Esophagus (tissue), 2 donors: ENCODE measurements around the gene SPRYD7. TPM values are rescaled to one million over a fixed set of nuclear protein-coding genes. Genes with fewer than 3 reads are reported as not detected.
A peak's percentile ranks its signal among the peaks of the same experiment; 100 is the strongest.

ENCODE experiments used
- H3K27ac ChIP-seq, 2 donors: one replicate each; pipeline ENCODE4 v1.5.1; 2013; ENCODE audit warnings: low read depth in 2 of 2, mild to moderate bottlenecking in 2 of 2, inconsistent platforms in 1 of 2, low read length in 1 of 2, moderate library complexity in 1 of 2
- H3K27me3 ChIP-seq, 2 donors: one replicate each; pipeline ENCODE4 v1.6.1; 2013; ENCODE audit warnings: low read length in 2 of 2, control low read depth in 1 of 2, mild to moderate bottlenecking in 1 of 2; ENCODE audit not compliant: insufficient read depth in 2 of 2, control insufficient read depth in 1 of 2
- H3K36me3 ChIP-seq, 2 donors: one replicate each; pipeline ENCODE4 v1.6.1; 2013; ENCODE audit warnings: low read length in 1 of 2; ENCODE audit not compliant: control insufficient read depth in 2 of 2, insufficient read depth in 2 of 2
- H3K4me1 ChIP-seq, 2 donors: one replicate each; pipeline ENCODE4 v1.6.1; 2013; ENCODE audit warnings: low read length in 1 of 2; ENCODE audit not compliant: control insufficient read depth in 2 of 2, insufficient read depth in 2 of 2
- H3K4me3 ChIP-seq, 2 donors: one replicate each; pipeline ENCODE4 v1.5.1; 2013; ENCODE audit warnings: low read length in 2 of 2, mild to moderate bottlenecking in 2 of 2, low read depth in 1 of 2, moderate library complexity in 1 of 2
- H3K9me3 ChIP-seq, 2 donors: one replicate each; pipeline ENCODE4 v1.6.1; 2013; ENCODE audit warnings: mild to moderate bottlenecking in 2 of 2, low read depth in 1 of 2, low read length in 1 of 2, moderate library complexity in 1 of 2; ENCODE audit not compliant: control insufficient read depth in 2 of 2, insufficient read depth in 1 of 2
- WGBS, 2 donors: extraction: QIAGEN DNeasy Blood & Tissue Kit; methylation state at CpG; one replicate each; pipeline ENCODE4 v1.1.7; 2013; 5-methylcytosine and 5-hydroxymethylcytosine counted together
- polyA plus RNA-seq, 2 donors: library from polyadenylated mRNA; stranded (reverse); fragments of 200-250 nt; gene quantifications; one replicate each; pipeline ENCODE4 v1.2.3, GENCODE V29; 2013
- donor health status: healthy with polysubstance abuse.
- donor health status: Bipolar disorder and iron deficiency.

SPRYD7 gene, protein sequence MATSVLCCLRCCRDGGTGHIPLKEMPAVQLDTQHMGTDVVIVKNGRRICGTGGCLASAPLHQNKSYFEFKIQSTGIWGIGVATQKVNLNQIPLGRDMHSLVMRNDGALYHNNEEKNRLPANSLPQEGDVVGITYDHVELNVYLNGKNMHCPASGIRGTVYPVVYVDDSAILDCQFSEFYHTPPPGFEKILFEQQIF
- 1 to 10 TPM; 7.0 to 8.2 TPM for polyA plus RNA-seq

DNA sequence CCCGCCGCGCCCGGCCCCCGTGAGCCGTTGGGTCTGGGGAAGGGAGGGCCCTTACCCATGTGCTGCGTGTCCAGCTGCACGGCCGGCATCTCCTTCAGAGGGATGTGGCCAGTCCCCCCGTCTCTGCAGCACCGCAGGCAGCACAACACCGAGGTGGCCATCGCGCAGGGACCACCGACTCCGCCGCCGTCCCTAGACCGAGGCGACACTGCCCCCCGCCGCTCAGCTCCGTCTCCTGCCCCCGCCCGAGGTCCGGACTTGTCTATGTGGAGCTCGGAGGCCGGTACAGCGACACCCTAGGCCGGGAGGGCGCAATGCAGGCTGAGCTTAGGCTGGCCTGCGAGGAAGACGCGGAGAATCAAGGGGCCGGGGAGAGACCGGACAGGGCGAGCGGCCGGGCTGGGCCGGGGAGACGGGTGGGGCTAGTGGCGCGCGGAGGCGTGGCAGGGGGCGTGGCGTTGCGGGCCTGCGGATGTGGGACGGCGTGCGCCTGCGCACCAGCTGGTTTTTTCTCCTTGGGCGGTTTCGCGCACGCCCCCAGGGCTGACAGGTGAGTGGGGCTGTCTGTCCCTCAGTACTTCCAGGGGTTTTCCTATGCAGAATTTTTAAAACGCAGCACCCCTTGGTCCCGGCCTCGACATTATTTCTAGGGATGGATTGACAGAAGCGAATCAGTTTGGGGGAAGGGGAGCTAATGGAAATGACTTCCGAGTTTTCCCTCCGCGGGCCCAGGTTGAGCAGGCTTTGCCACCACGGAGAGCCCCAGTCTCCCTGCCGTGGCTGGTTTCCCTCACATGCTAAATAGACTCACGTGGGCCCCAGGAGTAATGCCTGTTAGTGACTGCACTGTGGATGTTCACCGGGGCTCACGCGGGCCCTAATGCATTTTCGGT lies at the start of gene SPRYD7:
Gene SPRYD7 (minus strand): TSS at position 266 of the 893 bp plus-strand sequence. CDS start 105 bp downstream, at position 161.
- WGBS, 2 donors = 1% methylated on average over 68 to 71 of the region's 71 CpGs
- peak within 1 kb of the TSS; percentile 82 to 91 for H3K27ac ChIP-seq

DNA sequence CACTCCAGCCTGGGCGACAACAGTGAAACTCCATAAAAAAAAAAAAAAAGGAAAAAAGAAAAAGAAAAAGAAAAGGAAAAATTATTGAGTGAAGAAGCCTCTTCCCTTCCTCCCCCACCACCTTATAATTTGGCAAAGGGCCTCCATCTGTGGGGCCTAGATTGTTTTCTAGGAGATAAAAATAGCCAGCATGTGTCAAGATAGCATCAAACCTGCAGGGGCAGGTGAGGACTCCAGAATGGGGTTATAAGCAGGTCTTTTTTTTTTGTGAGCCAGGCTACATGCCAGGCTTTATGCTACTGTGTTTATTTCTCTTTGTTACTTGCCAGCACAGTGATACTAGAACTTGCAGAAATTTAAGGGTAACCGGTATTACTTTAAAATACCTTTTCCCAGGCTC lies 49.0 kb upstream of the SPRYD7 start:
- H3K4me1 ChIP-seq = no peaks in the 10 kb centered on the region
- no peak overlapping the region for H3K27ac ChIP-seq
- H3K27me3 ChIP-seq = no peaks in the 10 kb centered on the region
- no peak overlapping the region for H3K4me3 ChIP-seq
- H3K9me3 ChIP-seq = no peaks in the 10 kb centered on the region
- H3K36me3 ChIP-seq = no peaks in the 10 kb centered on the region
- WGBS, 2 donors = 72 to 76% methylated on average over 2 of the region's 2 CpGs

More for the DNA sequence above, at the start of gene SPRYD7:
- Histone ChIP-seq H3K27me3 (no peaks in the 10 kb centered on the region), H3K4me3 (peak within 1 kb of the TSS; percentile 79 to 98), H3K9me3 (no peaks in the 10 kb centered on the region), H3K36me3 (no peaks in the 10 kb centered on the region), H3K4me1 (no peaks in the 10 kb centered on the region)

DNA sequence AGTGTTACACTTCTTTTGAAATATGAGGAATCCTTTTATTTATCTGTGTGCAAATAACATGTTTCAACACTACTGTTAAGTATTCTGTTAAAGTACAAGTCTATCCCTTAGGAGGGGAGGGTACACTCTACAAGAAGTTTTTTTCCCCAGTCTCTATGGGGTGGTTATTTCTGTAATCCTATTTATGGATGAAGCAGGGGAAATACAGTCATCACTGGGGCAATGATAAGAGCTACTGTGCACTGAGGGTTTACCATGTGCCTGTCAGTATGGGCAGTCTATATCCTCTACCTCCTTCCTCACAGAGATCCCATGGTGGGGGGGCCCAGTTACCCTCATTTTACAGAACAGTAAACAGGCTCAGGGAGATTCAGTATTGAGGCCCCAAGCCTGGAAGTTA lies 44.1 kb upstream of the SPRYD7 start:
- Histone ChIP-seq H3K4me1 (peaks cover 0 to 5% of the 10 kb centered on the region in 2 donors), H3K27me3 (no peaks in the 10 kb centered on the region), H3K9me3 (no peaks in the 10 kb centered on the region), H3K4me3 (no peak overlapping the region), H3K27ac (no peak overlapping the region), H3K36me3 (no peaks in the 10 kb centered on the region)

DNA sequence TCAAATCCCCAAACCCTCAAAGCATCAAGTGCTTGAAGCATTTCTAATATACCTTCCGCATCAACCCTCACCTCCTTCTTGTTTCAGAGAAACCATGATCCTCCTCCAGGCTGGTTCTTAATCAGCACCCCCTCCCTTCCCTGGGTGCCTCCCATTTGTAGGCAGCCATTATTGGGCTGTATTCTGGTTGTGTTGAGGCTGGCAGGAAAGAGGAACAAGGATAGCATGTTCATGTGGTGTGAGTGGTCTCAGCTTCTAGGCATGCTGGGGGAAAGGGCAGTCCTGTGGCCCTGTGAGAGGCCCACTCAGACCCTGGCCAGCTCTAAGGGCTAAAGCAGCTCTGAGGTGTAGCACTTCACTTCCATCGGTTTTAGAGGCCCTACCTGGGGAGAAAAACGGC lies 41.9 kb upstream of the SPRYD7 start:
- no peaks in the 10 kb centered on the region for H3K36me3 ChIP-seq
- H3K27ac ChIP-seq = no peak overlapping the region
- WGBS, 2 donors = 78 to 90% methylated on average over 3 of the region's 3 CpGs
- H3K4me3 ChIP-seq = no peak overlapping the region
- no peaks in the 10 kb centered on the region for H3K27me3 ChIP-seq
- H3K4me1 ChIP-seq = peaks cover 0 to 5% of the 10 kb centered on the region in 2 donors
- H3K9me3 ChIP-seq = no peaks in the 10 kb centered on the region

DNA sequence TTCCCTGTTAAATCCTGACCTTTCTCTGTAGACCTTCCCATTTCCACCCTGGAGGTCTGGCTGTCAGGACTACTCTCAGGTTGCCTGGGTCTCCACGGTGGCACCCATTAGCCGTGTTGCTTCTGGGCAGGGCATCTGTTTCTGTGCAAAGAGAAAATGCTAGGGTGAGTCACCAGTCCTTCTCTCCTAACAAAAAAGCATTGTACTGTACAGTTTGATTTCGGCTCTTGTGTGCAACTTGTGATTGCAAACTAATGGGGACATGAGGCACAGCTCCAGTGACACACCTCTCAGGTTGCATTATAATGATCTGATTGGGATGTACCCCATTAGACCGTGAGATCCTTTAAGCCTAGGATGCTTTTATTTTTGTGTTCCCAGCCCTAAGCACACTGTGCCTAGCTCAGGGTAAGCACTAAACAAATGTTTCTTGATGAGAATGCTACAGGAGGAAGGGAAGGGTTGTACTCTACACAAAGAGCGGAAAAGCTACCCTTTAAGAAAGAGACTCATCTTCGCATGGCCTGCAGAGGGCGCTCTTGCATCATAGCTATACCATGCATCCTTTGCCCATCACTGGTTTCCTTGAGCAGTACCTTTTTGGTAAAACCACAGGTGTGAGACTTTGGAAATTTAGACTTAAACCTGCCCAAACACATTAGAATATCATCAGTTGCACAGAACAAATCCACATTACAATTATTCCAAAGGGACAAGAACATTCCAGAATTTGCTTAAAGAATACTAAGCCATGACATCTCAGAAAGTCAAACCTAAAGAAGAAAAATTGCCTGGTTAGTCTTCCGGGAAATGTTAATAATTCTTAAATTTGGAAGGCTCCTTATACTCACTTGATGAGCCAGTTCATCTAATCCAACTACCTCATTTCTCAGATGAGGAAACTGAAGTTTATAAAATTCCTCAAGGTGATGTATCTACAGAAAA lies 40.4 kb upstream of the SPRYD7 start:
- no peaks in the 10 kb centered on the region for H3K9me3 ChIP-seq
- 43 to 44% methylated on average over 8 of the region's 8 CpGs for WGBS, 2 donors
- H3K4me1 ChIP-seq = peaks cover 0 to 5% of the 10 kb centered on the region in 2 donors
- H3K36me3 ChIP-seq = no peaks in the 10 kb centered on the region
- H3K27ac ChIP-seq = peak overlapping the region in 1 of 2 donors; percentile 49
- no peaks in the 10 kb centered on the region for H3K27me3 ChIP-seq
- H3K4me3 ChIP-seq = no peak overlapping the region

DNA sequence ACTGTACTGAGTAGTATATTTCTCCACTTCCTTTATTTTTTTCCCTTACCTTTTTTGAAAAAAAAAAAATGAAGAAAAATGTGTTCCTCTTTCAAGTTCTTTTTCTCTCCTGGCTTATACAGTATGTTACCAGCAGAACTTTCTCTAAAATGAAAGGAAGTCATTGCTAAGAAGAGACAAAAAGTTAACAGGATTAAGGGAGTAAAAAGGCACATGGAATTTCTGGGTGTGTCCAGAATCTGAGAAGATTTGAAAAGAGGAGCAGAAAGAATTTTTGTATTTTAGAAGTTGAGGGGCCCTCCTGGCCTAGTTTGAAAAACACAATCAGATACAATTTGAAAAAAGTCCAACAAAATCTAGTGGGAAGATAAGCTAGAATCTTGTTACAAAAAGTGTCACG lies 39.7 kb upstream of the SPRYD7 start:
- H3K4me1 ChIP-seq = peaks cover 0 to 5% of the 10 kb centered on the region in 2 donors

DNA sequence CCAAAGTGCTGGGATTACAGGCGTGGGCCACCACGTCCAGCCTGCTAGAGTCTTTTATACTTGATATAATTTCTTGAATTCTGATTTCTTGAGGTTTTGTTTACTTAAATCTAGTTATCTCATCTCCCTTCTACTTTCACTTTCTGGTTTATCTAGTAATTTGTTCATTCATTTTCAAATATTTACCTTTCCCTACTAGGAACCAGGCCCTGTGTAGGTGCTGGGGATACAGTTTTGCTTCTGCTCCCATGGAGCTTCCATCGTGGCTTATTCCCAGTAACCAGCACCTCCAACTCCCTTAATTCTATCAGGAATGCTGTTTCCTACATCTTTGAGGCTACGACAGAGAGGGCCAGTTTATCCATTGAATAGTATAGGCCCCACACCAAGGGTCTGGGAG lies 36.6 kb upstream of the SPRYD7 start:
- Histone ChIP-seq H3K36me3 (no peaks in the 10 kb centered on the region), H3K4me3 (no peak overlapping the region), H3K27ac (no peak overlapping the region), H3K27me3 (no peaks in the 10 kb centered on the region), H3K4me1 (peaks cover 0 to 5% of the 10 kb centered on the region in 2 donors), H3K9me3 (no peaks in the 10 kb centered on the region)
- 70 to 85% methylated on average over 4 of the region's 4 CpGs for whole genome bisulfite sequencing, 2 donors

More for the DNA sequence above, 39.7 kb upstream of the SPRYD7 start:
- Histone ChIP-seq H3K4me3 (no peak overlapping the region), H3K9me3 (no peaks in the 10 kb centered on the region), H3K36me3 (no peaks in the 10 kb centered on the region), H3K27me3 (no peaks in the 10 kb centered on the region), H3K27ac (no peak overlapping the region)
- WGBS, 2 donors = 80 to 86% methylated on average over 1 of the region's 1 CpG

DNA sequence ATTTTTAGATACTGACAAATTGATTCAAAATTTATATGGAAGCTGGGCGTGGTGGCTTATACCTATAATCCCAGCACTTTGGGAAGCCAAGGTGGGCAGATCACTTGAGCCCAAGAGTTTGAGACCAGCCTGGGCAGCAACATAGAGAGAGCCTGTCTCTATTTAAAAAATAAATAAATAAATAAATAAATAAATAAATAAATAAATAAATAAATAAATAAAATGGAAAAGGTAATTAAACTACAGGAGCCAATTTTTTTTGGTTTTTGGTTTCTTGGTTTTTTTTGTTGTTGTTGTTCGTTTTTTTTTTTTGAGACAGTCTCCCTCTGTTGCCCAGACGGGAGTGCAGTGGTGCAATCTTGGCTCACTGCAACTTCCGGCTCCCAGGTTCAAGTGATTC lies 31.3 kb upstream of the SPRYD7 start:
- H3K9me3 ChIP-seq = no peaks in the 10 kb centered on the region
- H3K27me3 ChIP-seq = no peaks in the 10 kb centered on the region
- H3K4me1 ChIP-seq = no peaks in the 10 kb centered on the region
- H3K4me3 ChIP-seq = no peak overlapping the region
- H3K36me3 ChIP-seq = no peaks in the 10 kb centered on the region
- H3K27ac ChIP-seq = no peak overlapping the region
- 89 to 96% methylated on average over 4 of the region's 4 CpGs for WGBS, 2 donors

DNA sequence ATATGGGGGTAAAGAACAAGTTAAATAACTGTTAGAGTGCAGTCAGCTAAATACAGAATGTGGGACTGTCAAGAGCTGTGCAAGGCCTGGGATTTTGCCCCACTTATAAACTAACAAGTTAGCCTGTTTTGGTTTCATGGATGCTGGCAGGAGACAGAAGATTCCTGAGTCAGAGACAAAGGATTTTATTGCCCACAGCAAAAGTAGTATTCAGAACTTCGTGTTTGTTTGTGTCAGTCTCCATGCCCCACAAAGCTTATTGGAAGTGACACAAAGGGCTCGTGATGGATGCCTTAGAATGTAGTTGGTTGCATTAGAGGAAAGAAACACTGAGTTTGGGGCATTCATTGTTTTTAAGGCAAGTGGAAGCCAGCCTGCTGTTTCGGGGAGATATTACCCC lies 22.2 kb upstream of the SPRYD7 start:
- Histone ChIP-seq H3K4me1 (no peaks in the 10 kb centered on the region), H3K9me3 (peaks cover 0 to 3% of the 10 kb centered on the region in 2 donors), H3K27ac (no peak overlapping the region), H3K27me3 (no peaks in the 10 kb centered on the region), H3K4me3 (no peak overlapping the region), H3K36me3 (no peaks in the 10 kb centered on the region)
- WGBS, 2 donors = 69 to 81% methylated on average over 3 of the region's 3 CpGs
